GM19397 (cell line): ENCODE measurements around the gene TTBK1.

Experiments
- ATAC-seq: cut with Tn5 transposase; IDR thresholded peaks from one replicate; pipeline ENCODE4 v1.9.1; 2021; ENCODE audit warnings: mild to moderate bottlenecking, moderate library complexity; ENCODE audit not compliant: unreplicated experiment

The TTBK1 gene

GRCh38 chr6:43254138-43254817 is 11.0 kb downstream of the TTBK1 start:
- no peak for ATAC-seq

- no peak for ATAC-seq
Measured at GRCh38 chr6:43254846-43255245, 11.6 kb downstream of the TTBK1 start.

- no peak for ATAC-seq
Measured at GRCh38 chr6:43255408-43256054, 12.2 kb downstream of the TTBK1 start.

- ATAC-seq, result no peak
Measured at GRCh38 chr6:43256670-43257366, 13.5 kb downstream of the TTBK1 start.

GRCh38 chr6:43257367-43258145 is 14.3 kb downstream of the TTBK1 start:
- ATAC-seq, result no peak

- no peak for ATAC-seq
Measured at GRCh38 chr6:43258180-43258579, 14.9 kb downstream of the TTBK1 start.

GRCh38 chr6:43258807-43259686 is 15.8 kb downstream of the TTBK1 start:
- no peak for ATAC-seq

- no peak for ATAC-seq
Measured at GRCh38 chr6:43260791-43261190, 17.5 kb downstream of the TTBK1 start.

GRCh38 chr6:43261198-43261597 is 17.9 kb downstream of the TTBK1 start:
- no peak for ATAC-seq

- no peak for ATAC-seq
Measured at GRCh38 chr6:43262000-43262779, 18.9 kb downstream of the TTBK1 start.

GRCh38 chr6:43262780-43263313 is 19.6 kb downstream of the TTBK1 start:
- ATAC-seq, result no peak

GRCh38 chr6:43263314-43264178 is 20.3 kb downstream of the TTBK1 start:
- peak; percentile 57 for ATAC-seq

- no peak for ATAC-seq
Measured at GRCh38 chr6:43264599-43265145, 21.4 kb downstream of the TTBK1 start.

- no peak for ATAC-seq
Measured at GRCh38 chr6:43265564-43265963, 22.3 kb downstream of the TTBK1 start.

GRCh38 chr6:43267619-43268354 is 24.5 kb downstream of the TTBK1 start:
- no peak for ATAC-seq

- ATAC-seq, result no peak
Measured at GRCh38 chr6:43268355-43268700, 25.0 kb downstream of the TTBK1 start.

- ATAC-seq, result no peak
Measured at GRCh38 chr6:43268782-43269272, 25.5 kb downstream of the TTBK1 start.
